Endothelial cell of umbilical vein (primary cell): ENCODE results near the gene SGTB. TPM values are rescaled to one million over a fixed set of nuclear protein-coding genes. Genes with fewer than 3 reads are reported as not detected.

Experiments used
- BruUV-seq: library from RNA; stranded (reverse); fragments of 400-500 nt; replicated peaks from 2 replicates; lab custom pipeline; 2021; lab: Mats Ljungman, UMichigan
- CTCF ChIA-PET: fragments of 300-600, 350-600 bp; sonication (Branson Sonifier 250); formaldehyde crosslinking; loops from one replicate; lab custom pipeline; 2021; ENCODE audit warnings: antibody characterized with exemption, inconsistent platforms; lab: Charles Lee
- POLR2A ChIA-PET: fragments of 300-600, 350-600 bp; sonication (Branson Sonifier 250); formaldehyde crosslinking; loops from one replicate; lab custom pipeline; 2021; ENCODE audit warnings: antibody characterized with exemption, inconsistent platforms; lab: Charles Lee
- DNase-seq: peaks from one replicate; pipeline ENCODE4 v3.0.0-alpha.2; 2011; ENCODE audit warnings: low read depth, low spot score
- FAIRE-seq: peaks from 2 replicates; lab custom pipeline; 2011; peaks lifted over from hg19 to GRCh38; lab: Jason Lieb, UNC
- H2AFZ ChIP-seq: 2 replicates; pipeline ENCODE4 v1.6.0; 2012; ENCODE audit warnings: low read depth, low read length, control low read depth, inconsistent platforms
- H3K27ac ChIP-seq: 2 replicates; pipeline ENCODE4 v1.5.1; 2011; ENCODE audit warnings: low read depth, mild to moderate bottlenecking, control low read depth, low read length, moderate library complexity; ENCODE audit not compliant: insufficient read depth
- H3K27me3 ChIP-seq, 2 experiments: 2 replicates each; pipeline versions ENCODE4 v1.6.0 to v1.6.1; 2011; ENCODE audit warnings: low read length in 2 of 2, mixed read lengths in 1 of 2; ENCODE audit not compliant: control insufficient read depth in 2 of 2, insufficient read depth in 2 of 2
- H3K36me3 ChIP-seq, 2 experiments: 2 replicates in 1 of 2; 3 replicates in 1 of 2; pipeline ENCODE4 v1.5.1; 2011; ENCODE audit warnings: low read length in 2 of 2, mild to moderate bottlenecking in 1 of 2, moderate library complexity in 1 of 2; ENCODE audit not compliant: control insufficient read depth in 2 of 2, insufficient read depth in 2 of 2; ENCODE audit errors: extremely low read depth in 1 of 2
- H3K4me1 ChIP-seq: 3 replicates; pipeline ENCODE4 v1.5.1; 2011; ENCODE audit warnings: mild to moderate bottlenecking, low read length; ENCODE audit not compliant: control insufficient read depth, insufficient read depth; ENCODE audit errors: extremely low read depth
- H3K4me2 ChIP-seq: 2 replicates; pipeline ENCODE4 v1.6.1; 2011; ENCODE audit warnings: low read length, control low read depth, mixed read lengths; ENCODE audit not compliant: insufficient read depth
- H3K4me3 ChIP-seq, 3 experiments: fragments of 200-600 bp in 1 of 3; sonication (generic), shearing (Covaris generic) in 1 of 3; replicated peaks in 1 of 3; 2 replicates each; pipeline ENCODE4 v1.5.1; 2011 to 2016; ENCODE audit warnings: control low read depth in 3 of 3, low read length in 3 of 3, mild to moderate bottlenecking in 2 of 3, inconsistent platforms in 1 of 3, low read depth in 1 of 3, moderate library complexity in 1 of 3; ENCODE audit not compliant: insufficient read depth in 1 of 3
- H3K79me2 ChIP-seq: 2 replicates; pipeline ENCODE4 v1.6.0; 2012; ENCODE audit warnings: low read length, inconsistent platforms; ENCODE audit not compliant: control insufficient read depth, insufficient read depth
- H3K9ac ChIP-seq: replicated peaks from 2 replicates; pipeline ENCODE3; 2011; ENCODE audit warnings: low read length, control low read depth; ENCODE audit not compliant: insufficient read depth; ENCODE audit errors: extremely low read depth
- H3K9me1 ChIP-seq: replicated peaks from 3 replicates; pipeline ENCODE4 v1.6.0; 2011; ENCODE audit warnings: mild to moderate bottlenecking, low read length; ENCODE audit not compliant: control insufficient read depth, insufficient read depth; ENCODE audit errors: extremely low read depth
- H3K9me3 ChIP-seq: replicated peaks from 2 replicates; pipeline ENCODE4 v1.5.1; 2012; ENCODE audit warnings: low read length, inconsistent platforms; ENCODE audit not compliant: control insufficient read depth, insufficient read depth
- H4K20me1 ChIP-seq: replicated peaks from 2 replicates; pipeline ENCODE3; 2011; ENCODE audit warnings: mild to moderate bottlenecking, low read length; ENCODE audit not compliant: control insufficient read depth, insufficient read depth; ENCODE audit errors: extremely low read depth
- EZH2 ChIP-seq: IDR thresholded peaks from 2 replicates; pipeline ENCODE4 v1.6.1; 2012; ENCODE audit warnings: borderline replicate concordance, low read depth, mild to moderate bottlenecking, moderate library complexity, low read length, inconsistent platforms; ENCODE audit not compliant: severe bottlenecking
- FOS ChIP-seq: IDR thresholded peaks from 2 replicates; pipeline ENCODE4 v1.6.1; 2011; ENCODE audit warnings: mild to moderate bottlenecking, low read length, moderate library complexity, borderline replicate concordance; ENCODE audit not compliant: insufficient read depth
- GATA2 ChIP-seq: IDR thresholded peaks from 2 replicates; pipeline ENCODE4 v1.7.0; 2011; ENCODE audit warnings: low read depth, mild to moderate bottlenecking, moderate library complexity, mixed read lengths, low read length; ENCODE audit not compliant: insufficient read length, insufficient read depth
- JUN ChIP-seq: IDR thresholded peaks from 2 replicates; pipeline ENCODE4 v1.6.1; 2011; ENCODE audit warnings: borderline replicate concordance, low read depth; ENCODE audit not compliant: insufficient read length, insufficient read depth
- MYC ChIP-seq: IDR thresholded peaks from one replicate; pipeline ENCODE4 v1.6.1; 2011; ENCODE audit warnings: mild to moderate bottlenecking, low read depth, low read length
- POLR2AphosphoS5 ChIP-seq: IDR thresholded peaks from 2 replicates; pipeline ENCODE4 v1.6.1; 2012; ENCODE audit warnings: low read depth, mild to moderate bottlenecking, control low read depth, low read length, moderate library complexity; ENCODE audit not compliant: insufficient read depth
- dilution Hi-C: fragments of 300-500 bp; cut with MboI; formaldehyde crosslinking; loops from one replicate; pipeline ENCODE4 v1.15.0; 2019; ENCODE audit warnings: low sequenced_read_pairs; ENCODE audit not compliant: extremely low pct_ligation_motif_present
- intact Hi-C: fragments of 100-400 bp; cut with micrococcal nuclease; formaldehyde crosslinking; loops from one replicate; pipeline ENCODE4 v1.10.0; 2022
- polyA plus RNA-seq, 4 experiments: library from polyadenylated mRNA; depleted of rRNA in 3 of 4; stranded (reverse) in 3 of 4; unstranded in 1 of 4; fragments of >200 nt; gene quantifications; 2 replicates each; pipeline versions ENCODE4 v1.2.1 to v1.2.3, GENCODE V29; 2011 to 2012; ENCODE audit warnings: missing spikeins in 1 of 4
- total RNA-seq: library from RNA; stranded (reverse); gene quantifications from 2 replicates; pipeline ENCODE4 v1.2.3, GENCODE V29; 2021
- TF ChIP-seq, protein P1 (sequence below), 2 donors: IDR thresholded peaks; 1 replicate in 1 of 2; 2 replicates in 1 of 2; pipeline ENCODE4 v1.5.1; 2011; ENCODE audit warnings: low read length in 2 of 2, mild to moderate bottlenecking in 2 of 2, moderate library complexity in 2 of 2, control low read depth in 1 of 2, inconsistent platforms in 1 of 2, low read depth in 1 of 2; ENCODE audit not compliant: insufficient read depth in 1 of 2; ENCODE audit errors: extremely low read depth in 1 of 2
- TF ChIP-seq, protein P2 (sequence below): IDR thresholded peaks from 2 replicates; pipeline ENCODE4 v1.6.1; 2011; ENCODE audit not compliant: insufficient read depth, insufficient read length

Gene SGTB
- total and polyA plus RNA-seq, 2 donors (not counting 3 experiments of a cell fraction or from before 2014, with no cell fraction given) = 3.1 to 14.1 TPM

DNA sequence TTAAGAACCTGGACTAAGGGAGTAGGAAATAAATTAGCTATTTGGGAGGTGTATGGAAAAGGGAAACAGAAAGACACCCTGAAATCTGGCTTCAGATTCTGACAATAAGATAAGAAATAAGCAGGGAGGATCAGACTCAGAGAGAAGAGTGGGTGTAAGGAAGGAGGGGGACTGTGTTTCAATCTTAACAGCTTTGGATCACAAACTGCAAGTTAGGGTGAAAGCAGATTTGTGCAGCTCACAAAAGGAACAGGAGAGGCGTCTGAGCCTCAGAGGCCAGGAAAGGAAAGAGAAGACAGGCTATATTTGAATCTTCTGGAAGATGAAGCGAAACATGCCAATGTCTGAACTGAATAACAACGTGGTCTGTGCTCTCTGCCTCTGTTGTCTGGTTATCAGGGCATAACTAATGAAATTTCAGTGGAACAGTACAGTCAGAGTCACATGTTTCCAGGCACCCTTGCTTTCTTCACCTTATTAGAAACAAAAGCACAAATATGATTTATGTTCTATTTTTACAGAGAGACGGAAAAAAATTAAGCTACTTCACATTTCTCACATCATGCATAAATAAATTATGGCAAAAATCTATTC is 26.6 kb downstream of the SGTB start:
- H4K20me1 ChIP-seq = no peaks in the 10 kb centered on the region
- dilution Hi-C loops = no loop called here
- DNase-seq (no peak), FAIRE-seq (no peak)
- no peaks in the 10 kb centered on the region for H3K4me1 ChIP-seq
- no peaks in the 10 kb centered on the region for H3K9me1 ChIP-seq
- peaks cover 2% of the 10 kb centered on the region in 2 experiments for H3K36me3 ChIP-seq
- CTCF ChIA-PET = interaction anchor here (1.2 kb wide), 1 partner anchor 20 kb away, joined by 3 read pairs; no protein-coding TSS in a partner anchor
- no peak overlapping the region for H2AFZ ChIP-seq
- BruUV-seq = no TSS peak
- H3K4me3 ChIP-seq = no peak overlapping the region
- no peak overlapping the region for H3K4me2 ChIP-seq
- no peaks in the 10 kb centered on the region for H3K27me3 ChIP-seq
- H3K79me2 ChIP-seq = no peaks in the 10 kb centered on the region
- TF ChIP-seq GATA2 (no peak), JUN (no peak), EZH2 (no peak), FOS (no peak), MYC (no peak), POLR2AphosphoS5 (no peak)
- TF ChIP-seq, protein P1, sequence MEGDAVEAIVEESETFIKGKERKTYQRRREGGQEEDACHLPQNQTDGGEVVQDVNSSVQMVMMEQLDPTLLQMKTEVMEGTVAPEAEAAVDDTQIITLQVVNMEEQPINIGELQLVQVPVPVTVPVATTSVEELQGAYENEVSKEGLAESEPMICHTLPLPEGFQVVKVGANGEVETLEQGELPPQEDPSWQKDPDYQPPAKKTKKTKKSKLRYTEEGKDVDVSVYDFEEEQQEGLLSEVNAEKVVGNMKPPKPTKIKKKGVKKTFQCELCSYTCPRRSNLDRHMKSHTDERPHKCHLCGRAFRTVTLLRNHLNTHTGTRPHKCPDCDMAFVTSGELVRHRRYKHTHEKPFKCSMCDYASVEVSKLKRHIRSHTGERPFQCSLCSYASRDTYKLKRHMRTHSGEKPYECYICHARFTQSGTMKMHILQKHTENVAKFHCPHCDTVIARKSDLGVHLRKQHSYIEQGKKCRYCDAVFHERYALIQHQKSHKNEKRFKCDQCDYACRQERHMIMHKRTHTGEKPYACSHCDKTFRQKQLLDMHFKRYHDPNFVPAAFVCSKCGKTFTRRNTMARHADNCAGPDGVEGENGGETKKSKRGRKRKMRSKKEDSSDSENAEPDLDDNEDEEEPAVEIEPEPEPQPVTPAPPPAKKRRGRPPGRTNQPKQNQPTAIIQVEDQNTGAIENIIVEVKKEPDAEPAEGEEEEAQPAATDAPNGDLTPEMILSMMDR (IDR thresholded peaks at IDR 0.05; ENCODE audit: extremely low read depth in 1 of 2, insufficient read depth in 1 of 2, low read depth in 1 of 2, low read length in 2 of 2) = no peak
- TF ChIP-seq, protein P2, sequence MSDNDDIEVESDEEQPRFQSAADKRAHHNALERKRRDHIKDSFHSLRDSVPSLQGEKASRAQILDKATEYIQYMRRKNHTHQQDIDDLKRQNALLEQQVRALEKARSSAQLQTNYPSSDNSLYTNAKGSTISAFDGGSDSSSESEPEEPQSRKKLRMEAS = no peak
- POLR2A ChIA-PET = no interaction called here
- H3K27ac ChIP-seq = no peak overlapping the region
- no peaks in the 10 kb centered on the region for H3K9me3 ChIP-seq
- H3K9ac ChIP-seq = no peak overlapping the region
- intact Hi-C loops = no loop called here
